ENCODE data around the gene RNFT2.

GRCh38 chr12:116707751-116708150 is 30.4 kb upstream of the RNFT2 start:
- TF ChIP-seq CTCF (IDR thresholded peaks at IDR 0.05) (no peak), POLR2A (IDR thresholded peaks at IDR 0.05) (no peak), POLR2AphosphoS5 (IDR thresholded peaks at IDR 0.05; ENCODE audit: insufficient read depth in 1 of 2, low read depth in 1 of 2) (no peak)
